AG09319 (cell line): ENCODE data around the gene DEK.

Experiments
- DNase-seq: peaks from one replicate; pipeline ENCODE4 v3.0.0-alpha.2; 2010; ENCODE audit warnings: low read depth; ENCODE audit errors: extremely low read depth
- TF ChIP-seq, protein P1 (sequence below): IDR thresholded peaks from 2 replicates; pipeline ENCODE4 v1.5.1; 2011; ENCODE audit warnings: low read depth, mild to moderate bottlenecking, inconsistent platforms, low read length, moderate library complexity

DEK gene

DNA sequence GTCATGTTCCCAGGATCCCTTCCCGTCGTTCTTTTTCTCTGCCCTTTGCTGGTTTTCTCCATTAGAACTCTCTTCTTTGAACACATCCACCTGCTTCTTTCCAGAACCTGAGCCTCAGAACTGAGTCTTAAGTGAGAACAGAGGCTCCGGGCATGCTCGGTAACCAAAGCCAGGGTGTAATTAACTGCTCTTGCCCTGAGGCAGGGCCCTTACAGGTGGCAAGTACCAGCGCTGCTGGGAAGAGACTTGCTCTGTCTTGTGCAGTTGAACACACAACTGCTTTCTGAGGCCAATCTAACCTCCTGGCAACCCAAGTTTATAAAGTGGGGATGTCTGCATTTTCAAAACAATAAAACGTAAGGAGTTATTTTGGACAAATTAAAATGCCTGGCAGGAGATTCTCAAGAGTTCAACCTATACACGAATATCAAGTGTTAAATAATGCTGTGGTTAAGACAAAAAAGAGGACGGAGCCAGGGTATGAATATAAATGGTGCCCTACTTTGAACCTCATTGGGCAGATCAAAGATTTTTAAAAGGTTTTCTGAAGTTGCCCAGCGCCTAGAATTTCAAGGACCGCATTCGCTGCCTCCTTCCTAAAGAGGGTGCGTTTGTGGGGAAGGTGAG is 12.4 kb upstream of the DEK start:
- no peak for DNase-seq
- TF ChIP-seq, protein P1, sequence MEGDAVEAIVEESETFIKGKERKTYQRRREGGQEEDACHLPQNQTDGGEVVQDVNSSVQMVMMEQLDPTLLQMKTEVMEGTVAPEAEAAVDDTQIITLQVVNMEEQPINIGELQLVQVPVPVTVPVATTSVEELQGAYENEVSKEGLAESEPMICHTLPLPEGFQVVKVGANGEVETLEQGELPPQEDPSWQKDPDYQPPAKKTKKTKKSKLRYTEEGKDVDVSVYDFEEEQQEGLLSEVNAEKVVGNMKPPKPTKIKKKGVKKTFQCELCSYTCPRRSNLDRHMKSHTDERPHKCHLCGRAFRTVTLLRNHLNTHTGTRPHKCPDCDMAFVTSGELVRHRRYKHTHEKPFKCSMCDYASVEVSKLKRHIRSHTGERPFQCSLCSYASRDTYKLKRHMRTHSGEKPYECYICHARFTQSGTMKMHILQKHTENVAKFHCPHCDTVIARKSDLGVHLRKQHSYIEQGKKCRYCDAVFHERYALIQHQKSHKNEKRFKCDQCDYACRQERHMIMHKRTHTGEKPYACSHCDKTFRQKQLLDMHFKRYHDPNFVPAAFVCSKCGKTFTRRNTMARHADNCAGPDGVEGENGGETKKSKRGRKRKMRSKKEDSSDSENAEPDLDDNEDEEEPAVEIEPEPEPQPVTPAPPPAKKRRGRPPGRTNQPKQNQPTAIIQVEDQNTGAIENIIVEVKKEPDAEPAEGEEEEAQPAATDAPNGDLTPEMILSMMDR: no peak

DNA sequence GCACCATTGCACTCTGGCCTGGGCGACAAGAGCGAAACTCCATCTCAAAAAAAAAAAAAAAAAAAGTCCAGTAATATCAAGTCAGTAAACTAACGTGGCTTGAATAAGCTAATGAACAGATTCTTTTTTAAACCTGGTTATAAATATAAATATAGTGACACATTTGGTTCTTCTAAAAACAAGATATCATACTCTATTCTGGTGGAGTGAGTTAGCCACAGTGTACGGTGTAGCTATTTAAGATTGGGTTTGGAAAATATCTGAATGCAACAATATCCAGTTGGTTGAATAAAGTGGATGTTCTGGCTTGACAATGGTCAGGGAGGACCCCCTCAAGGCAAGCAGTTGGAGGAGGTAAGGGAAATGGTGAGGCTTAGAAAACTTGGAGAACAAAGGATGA is 5.9 kb upstream of the DEK start:
- TF ChIP-seq, protein P1: no peak
- no peak for DNase-seq

DNA sequence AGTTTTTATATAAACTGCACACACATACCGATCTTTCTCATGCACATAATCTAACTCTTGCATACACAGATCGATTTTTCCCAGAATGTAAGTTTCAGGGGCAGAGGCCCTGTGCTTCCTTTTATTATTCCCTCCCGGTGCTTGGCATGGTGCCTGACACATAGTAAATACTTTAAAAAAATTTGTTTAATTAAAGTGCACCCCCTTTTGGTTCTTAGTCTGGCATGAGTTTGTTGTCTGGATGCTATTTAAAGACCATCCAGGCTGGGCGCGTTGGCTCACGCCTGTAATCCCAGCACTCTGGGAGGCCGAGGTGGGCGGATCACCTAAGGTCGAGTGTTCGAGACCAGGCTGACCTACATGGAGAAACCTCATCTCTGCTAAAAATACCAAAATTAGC is 5.4 kb upstream of the DEK start:
- TF ChIP-seq, protein P1: no peak
- DNase-seq: no peak

DNA sequence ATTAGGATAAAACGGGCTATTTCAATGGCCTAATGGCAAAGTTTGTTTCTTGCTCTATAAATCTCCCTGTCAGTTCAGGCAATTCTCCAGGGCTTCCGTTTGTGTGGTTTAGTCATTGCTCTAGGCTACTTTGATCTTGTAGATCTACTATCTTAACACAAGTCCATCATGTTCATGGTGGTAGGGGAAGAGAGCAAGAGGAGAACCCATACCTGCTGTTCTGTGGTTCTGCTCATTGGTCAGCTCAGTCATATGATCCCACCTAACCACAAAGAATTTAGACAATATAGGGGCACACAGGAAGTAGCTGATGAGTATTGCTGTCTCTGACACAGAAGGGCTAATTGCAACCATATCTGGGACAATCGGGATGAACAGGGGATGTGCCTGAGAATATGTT is 4.9 kb upstream of the DEK start:
- no peak for DNase-seq
- TF ChIP-seq, protein P1: no peak

DNA sequence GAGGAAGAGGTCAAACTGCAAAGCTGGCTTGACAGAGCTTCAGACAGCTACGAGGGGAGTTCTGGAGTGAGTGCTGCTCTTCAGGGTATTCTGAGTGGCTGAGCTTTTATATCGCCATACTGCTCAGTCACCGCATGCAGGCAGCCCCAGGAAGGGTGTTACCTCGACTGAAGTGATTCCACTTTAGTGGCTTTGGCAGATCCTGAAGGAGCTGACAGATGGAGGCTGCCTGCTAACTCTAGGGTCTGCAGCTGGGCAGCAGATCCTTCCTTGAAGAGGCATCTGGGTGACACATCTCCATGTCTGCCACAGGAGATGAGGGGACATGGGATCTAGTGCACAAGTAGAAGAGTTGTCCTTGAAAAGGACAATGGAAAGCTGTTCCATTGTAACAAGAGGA is 3.7 kb upstream of the DEK start:
- TF ChIP-seq, protein P1: no peak

DNA sequence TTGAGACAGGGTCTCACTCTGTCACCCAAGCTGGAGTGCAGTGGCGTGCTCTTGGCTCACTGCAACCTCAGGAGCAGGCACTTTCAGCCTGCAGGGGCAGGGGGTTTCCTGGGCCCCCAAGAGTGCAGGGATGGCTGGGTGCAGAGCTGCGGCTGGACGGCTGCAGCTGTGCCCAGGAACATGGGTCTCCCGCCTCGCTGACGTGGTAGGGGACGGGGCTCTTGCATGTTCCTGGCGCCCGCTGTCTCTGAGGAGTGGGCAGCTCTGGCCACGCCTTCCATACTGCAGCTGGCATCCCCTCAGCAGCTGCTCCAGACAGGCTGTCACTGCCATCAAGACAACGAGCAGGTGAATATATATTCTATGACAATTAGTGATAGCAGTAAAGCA is 2.2 kb upstream of the DEK start:
- no peak for DNase-seq
- TF ChIP-seq, protein P1: no peak

More for the DNA sequence above, 3.7 kb upstream of the DEK start:
- no peak for DNase-seq

DNA sequence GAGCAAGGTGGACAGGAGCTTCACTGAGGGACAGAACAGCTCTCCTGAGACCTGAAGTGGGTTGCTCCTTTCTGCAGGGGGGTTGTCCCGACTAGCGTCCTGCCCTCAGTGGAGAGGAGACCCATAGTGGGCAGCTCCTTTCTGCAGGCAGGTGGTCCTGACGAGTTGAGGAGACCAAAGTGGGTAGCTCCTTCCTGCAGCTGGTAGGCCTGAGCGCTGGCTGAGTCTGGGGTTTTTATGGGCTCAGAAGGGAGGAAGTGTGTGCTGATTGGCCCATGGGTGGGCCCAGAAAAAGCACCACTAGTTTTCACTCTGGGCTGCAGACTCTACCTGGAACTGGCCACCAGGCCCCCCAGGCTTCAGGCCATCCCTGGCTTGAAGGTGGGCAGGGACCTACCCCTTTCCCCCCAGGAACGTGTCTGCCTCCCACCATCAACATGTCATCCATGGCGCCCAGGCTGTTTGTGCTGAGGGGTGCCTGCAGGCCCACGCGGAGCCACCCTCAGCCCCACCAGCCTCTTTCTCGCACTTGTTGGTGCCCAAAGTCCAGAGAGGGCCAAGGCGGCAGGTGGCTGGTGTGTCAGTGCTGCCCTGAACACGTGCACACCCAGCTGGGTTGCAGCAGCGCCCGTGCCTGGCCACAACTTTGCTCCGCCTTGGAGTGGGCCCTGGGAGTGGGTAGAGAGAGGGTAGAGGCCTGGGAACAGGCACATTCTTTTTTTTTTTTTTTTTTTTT is 1.6 kb upstream of the DEK start:
- TF ChIP-seq, protein P1: no peak
- no peak for DNase-seq
